Progenitor cell of endocrine pancreas (in vitro differentiated cells): ENCODE measurements around the gene USP13. TPM values are rescaled to one million over a fixed set of nuclear protein-coding genes. Genes with fewer than 3 reads are reported as not detected.
A peak's percentile ranks its signal among the peaks of the same experiment; 100 is the strongest.

Experiments used
- DNase-seq: peaks from one replicate; pipeline ENCODE4 v3.0.0; 2021; ENCODE audit warnings: low spot score; ENCODE audit not compliant: unreplicated experiment
- H3K27ac Mint-ChIP-seq: 2 replicates; pipeline ENCODE4 v1.8.0; 2021; ENCODE audit warnings: mild to moderate bottlenecking, moderate library complexity, mixed read lengths
- H3K27me3 Mint-ChIP-seq: 2 replicates; pipeline ENCODE4 v1.8.0; 2021; ENCODE audit warnings: mixed read lengths
- H3K36me3 Mint-ChIP-seq: 2 replicates; pipeline ENCODE4 v1.8.0; 2022; ENCODE audit warnings: mixed read lengths; ENCODE audit not compliant: insufficient read depth
- H3K4me1 Mint-ChIP-seq: 2 replicates; pipeline ENCODE4 v1.8.0; 2021; ENCODE audit warnings: low read depth, mixed read lengths
- H3K4me3 Mint-ChIP-seq: 2 replicates; pipeline ENCODE4 v1.8.0; 2021; ENCODE audit warnings: low read depth, mild to moderate bottlenecking, moderate library complexity, mixed read lengths
- H3K9me3 Mint-ChIP-seq: 2 replicates; pipeline ENCODE4 v1.8.0; 2021; ENCODE audit warnings: low read depth, mixed read lengths
- total RNA-seq: library from RNA; stranded (reverse); gene quantifications from 2 replicates; pipeline ENCODE4 v1.2.1, GENCODE V29; 2021
- TF ChIP-seq, protein P1 (sequence below): fragments of 200-600 bp; sonication (generic); IDR thresholded peaks from one replicate; pipeline ENCODE4 v1.5.0; 2021; ENCODE audit warnings: antibody characterized with exemption, mild to moderate bottlenecking; ENCODE audit not compliant: unreplicated experiment

USP13 gene
- total RNA-seq, 1 donor from 2014 or later: 10.7 TPM

DNA sequence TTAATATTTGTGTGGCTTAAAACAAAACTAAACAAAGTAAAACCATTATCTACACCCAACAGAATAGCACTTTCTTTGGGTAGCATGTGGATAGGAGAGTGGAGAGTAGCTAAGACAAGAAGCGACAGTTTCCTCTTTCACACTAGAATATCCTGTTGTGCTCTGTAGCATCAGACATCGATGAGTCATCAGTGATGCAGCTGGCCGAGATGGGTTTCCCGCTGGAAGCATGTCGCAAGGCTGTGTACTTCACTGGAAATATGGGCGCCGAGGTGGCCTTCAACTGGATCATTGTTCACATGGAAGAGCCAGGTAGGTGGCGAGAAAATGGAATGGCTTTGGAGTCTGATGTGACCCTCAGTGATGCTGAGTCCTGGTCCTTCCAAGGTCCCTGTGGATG is 108.1 kb downstream of the USP13 start:
- TF ChIP-seq, protein P1, sequence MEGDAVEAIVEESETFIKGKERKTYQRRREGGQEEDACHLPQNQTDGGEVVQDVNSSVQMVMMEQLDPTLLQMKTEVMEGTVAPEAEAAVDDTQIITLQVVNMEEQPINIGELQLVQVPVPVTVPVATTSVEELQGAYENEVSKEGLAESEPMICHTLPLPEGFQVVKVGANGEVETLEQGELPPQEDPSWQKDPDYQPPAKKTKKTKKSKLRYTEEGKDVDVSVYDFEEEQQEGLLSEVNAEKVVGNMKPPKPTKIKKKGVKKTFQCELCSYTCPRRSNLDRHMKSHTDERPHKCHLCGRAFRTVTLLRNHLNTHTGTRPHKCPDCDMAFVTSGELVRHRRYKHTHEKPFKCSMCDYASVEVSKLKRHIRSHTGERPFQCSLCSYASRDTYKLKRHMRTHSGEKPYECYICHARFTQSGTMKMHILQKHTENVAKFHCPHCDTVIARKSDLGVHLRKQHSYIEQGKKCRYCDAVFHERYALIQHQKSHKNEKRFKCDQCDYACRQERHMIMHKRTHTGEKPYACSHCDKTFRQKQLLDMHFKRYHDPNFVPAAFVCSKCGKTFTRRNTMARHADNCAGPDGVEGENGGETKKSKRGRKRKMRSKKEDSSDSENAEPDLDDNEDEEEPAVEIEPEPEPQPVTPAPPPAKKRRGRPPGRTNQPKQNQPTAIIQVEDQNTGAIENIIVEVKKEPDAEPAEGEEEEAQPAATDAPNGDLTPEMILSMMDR: no peak
- H3K9me3 Mint-ChIP-seq: no peaks in the 10 kb centered on the region
- H3K36me3 Mint-ChIP-seq: peaks cover 24% of the 10 kb centered on the region
- H3K4me1 Mint-ChIP-seq: no peaks in the 10 kb centered on the region
- DNase-seq: no peak
- H3K27ac Mint-ChIP-seq: no peak overlapping the region
- no peaks in the 10 kb centered on the region for H3K27me3 Mint-ChIP-seq
- H3K4me3 Mint-ChIP-seq: no peak overlapping the region

DNA sequence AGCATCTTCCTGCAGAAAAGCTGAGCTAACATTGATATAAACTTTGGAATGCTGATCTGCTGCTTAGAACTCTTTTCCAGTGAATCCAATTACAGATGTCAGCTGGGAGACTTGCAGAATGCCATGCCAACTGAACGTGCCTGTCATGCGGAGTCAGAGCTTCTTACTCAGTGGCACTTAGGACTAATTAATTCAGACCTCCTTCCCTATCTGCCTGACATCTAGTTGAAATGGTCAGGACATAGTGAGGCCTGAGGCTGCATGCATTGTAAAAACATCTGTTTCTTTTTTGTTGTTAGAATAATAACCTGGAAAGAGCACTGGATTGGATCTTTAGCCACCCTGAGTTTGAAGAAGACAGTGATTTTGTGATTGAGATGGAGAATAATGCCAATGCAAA is 112.6 kb downstream of the USP13 start:
- no peak overlapping the region for H3K27ac Mint-ChIP-seq
- no peaks in the 10 kb centered on the region for H3K4me1 Mint-ChIP-seq
- TF ChIP-seq, protein P1: no peak
- H3K4me3 Mint-ChIP-seq: no peak overlapping the region
- DNase-seq: no peak
- peaks cover 18% of the 10 kb centered on the region for H3K36me3 Mint-ChIP-seq
- no peaks in the 10 kb centered on the region for H3K27me3 Mint-ChIP-seq
- no peaks in the 10 kb centered on the region for H3K9me3 Mint-ChIP-seq

DNA sequence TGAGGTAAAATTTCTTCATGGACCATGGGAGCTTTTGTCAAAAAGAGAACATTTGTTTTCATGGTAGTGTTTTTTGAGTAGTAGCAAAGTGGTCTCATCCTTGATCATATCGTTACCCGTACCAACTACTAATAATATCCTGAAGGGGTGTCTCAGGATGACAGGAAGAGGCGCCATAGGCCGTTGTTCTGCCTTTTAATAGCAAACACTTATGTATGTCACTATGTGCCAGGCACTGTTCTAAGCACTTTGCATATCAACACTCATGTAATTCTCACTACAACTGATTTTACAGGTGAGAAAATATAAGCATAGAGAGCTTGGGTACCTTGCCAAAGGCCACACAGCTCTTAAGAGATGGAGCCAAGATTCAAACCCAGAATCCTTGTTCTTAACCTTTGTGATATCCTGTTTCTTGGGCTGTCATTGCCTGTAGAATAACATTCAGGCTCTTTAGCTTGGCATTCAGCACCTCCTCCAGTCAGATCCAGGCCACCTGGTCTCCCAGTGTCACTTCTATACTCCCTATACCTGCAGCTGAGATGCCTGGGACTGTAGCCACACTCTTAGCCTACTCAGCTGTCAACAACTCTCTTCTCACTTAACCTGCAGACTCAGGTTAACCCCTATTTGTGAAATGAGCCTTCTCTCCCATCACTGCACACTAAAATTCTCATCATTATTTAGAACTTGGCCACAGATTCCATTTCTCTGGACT is 113.7 kb downstream of the USP13 start:
- H3K9me3 Mint-ChIP-seq: no peaks in the 10 kb centered on the region
- TF ChIP-seq, protein P1: no peak
- DNase-seq: no peak
- no peaks in the 10 kb centered on the region for H3K27me3 Mint-ChIP-seq
- no peak overlapping the region for H3K27ac Mint-ChIP-seq
- peaks cover 13% of the 10 kb centered on the region for H3K36me3 Mint-ChIP-seq
- no peaks in the 10 kb centered on the region for H3K4me1 Mint-ChIP-seq
- no peak overlapping the region for H3K4me3 Mint-ChIP-seq

DNA sequence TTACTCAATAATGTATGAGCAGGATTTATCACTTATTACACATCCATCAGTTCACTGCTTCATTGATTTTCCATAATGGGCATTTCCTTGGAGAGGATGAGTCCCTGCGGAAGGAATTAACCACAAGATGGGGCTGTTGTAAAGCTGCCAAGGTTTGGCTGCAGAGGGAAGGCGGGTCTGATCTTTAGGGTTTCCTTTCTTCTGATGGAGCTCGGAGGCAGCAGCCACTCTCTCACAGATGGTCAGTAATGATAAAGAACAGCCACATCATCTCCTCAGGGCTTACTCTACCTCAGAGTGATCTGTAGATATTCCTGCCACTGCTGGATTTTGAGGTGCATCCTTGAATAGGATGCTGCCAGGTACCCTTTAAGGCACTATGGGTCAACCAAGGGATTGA is 115.2 kb downstream of the USP13 start:
- peaks cover 8% of the 10 kb centered on the region for H3K36me3 Mint-ChIP-seq
- H3K4me3 Mint-ChIP-seq: no peak overlapping the region
- no peaks in the 10 kb centered on the region for H3K27me3 Mint-ChIP-seq
- peaks cover 3% of the 10 kb centered on the region for H3K4me1 Mint-ChIP-seq
- TF ChIP-seq, protein P1: peak; percentile 70
- no peak overlapping the region for H3K27ac Mint-ChIP-seq
- peak; percentile 12 for DNase-seq
- no peaks in the 10 kb centered on the region for H3K9me3 Mint-ChIP-seq

DNA sequence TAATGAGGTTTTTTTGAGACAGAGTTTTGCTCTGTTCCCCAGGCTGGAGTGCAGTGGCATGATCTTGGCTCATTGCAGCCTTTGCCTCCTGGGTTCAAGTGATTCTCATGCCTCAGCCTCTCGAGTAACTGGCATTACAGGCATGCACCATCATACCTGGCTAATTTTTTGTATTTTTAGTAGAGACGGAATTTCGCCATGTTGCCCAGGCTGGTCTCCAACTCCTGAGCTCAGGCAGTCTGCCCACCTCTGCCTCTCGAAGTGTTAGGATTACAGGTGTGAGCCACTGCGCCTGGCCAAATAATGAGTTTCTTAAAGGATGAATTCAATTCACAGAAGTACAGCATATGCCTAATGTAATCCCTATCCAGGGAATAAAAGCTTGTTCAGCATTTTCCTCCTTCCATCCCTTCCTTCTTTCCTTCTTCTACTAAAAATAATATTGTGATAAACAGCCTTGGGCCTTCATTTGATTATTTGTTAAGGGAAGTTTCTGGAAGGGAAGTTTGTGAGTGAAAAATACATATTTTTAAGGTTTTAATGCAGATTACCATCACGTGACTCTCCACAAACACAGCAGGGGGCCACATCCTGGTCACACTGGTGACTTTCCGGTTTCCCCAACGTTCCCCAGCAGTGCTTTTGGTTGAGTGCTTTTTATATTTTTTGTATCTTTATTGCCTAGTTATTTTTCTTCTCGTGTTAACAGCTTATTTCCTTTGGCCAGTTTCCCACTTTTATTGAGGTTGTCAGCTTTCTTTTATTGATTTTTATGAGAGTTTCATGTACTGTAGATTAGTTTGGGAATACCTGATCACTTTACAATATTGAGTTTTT is 116.8 kb downstream of the USP13 start:
- no peak for DNase-seq
- Mint-ChIP-seq H3K9me3 (no peaks in the 10 kb centered on the region), H3K36me3 (peaks cover 15% of the 10 kb centered on the region), H3K4me1 (peaks cover 3% of the 10 kb centered on the region), H3K27me3 (no peaks in the 10 kb centered on the region), H3K4me3 (no peak overlapping the region), H3K27ac (no peak overlapping the region)
- TF ChIP-seq, protein P1: no peak
